ENCODE data around the gene IL32.

Gene IL32

DNA sequence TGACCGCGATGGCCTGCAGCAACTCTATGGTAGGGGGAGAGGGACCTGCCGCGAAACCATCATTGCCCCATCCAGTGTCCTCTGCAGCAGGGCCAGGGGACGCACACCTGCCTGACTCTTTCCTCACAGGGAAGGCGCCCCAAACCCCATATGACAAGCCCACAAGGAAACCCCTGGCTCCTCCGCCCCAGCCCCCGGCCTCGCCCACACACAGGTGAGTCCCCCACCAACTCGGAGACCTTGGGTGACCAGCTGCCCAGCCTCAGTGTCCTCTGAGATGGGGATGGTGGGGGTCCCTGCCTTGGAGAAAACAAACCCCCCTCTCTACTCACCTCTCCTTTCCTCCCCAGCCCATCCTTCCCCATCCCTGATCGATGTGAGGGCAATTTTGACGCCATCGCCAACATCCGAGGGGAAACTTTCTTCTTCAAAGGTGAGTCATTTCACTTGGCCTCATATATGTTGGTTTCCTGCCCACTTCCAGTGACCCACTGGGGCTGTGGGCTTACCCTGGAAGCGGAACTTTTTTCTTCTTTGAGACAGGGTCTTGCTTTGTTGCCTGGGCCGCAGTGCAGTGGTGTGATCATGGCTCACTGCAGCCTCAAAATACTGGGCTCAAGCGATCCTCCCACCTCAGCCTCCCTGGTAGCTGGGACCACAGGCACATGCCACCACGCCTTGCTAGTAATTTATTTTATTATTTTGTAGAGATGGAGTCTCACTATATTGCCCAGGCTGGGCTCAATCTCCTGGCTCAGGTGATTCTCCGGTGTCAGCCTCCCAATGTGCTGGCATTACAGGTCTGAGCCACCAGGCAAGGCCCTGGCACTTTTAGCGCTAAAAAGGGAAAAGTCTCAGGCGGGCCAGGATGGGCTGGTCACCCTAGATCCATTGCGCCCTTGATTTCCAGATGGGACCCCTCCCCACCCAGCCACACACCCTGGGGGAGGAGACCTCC is 8.0 kb upstream of the IL32 start:
- no peak overlapping the region for H3K4me3 ChIP-seq (ENCODE audit: low read depth, low read length)
- no peak overlapping the region for H3K27ac ChIP-seq (ENCODE audit: extremely low read depth, low read depth, low read length)

DNA sequence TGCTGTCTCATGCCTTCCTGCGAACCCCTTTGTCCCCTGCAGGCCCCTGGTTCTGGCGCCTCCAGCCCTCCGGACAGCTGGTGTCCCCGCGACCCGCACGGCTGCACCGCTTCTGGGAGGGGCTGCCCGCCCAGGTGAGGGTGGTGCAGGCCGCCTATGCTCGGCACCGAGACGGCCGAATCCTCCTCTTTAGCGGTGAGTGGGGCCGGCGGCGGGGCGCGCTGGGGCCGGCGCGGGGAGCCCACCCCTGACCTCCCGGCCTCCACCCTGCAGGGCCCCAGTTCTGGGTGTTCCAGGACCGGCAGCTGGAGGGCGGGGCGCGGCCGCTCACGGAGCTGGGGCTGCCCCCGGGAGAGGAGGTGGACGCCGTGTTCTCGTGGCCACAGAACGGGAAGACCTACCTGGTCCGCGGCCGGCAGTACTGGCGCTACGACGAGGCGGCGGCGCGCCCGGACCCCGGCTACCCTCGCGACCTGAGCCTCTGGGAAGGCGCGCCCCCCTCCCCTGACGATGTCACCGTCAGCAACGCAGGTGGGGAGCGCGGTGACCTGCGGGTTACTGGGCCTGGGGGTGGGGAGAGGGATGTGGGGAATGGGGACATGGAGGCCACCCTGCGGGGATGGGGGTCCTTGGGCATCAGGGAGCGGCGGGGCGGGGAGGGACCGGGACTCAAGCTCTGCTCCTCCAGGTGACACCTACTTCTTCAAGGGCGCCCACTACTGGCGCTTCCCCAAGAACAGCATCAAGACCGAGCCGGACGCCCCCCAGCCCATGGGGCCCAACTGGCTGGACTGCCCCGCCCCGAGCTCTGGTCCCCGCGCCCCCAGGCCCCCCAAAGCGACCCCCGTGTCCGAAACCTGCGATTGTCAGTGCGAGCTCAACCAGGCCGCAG is 7.1 kb upstream of the IL32 start:
- H3K4me1 ChIP-seq (ENCODE audit: control insufficient read depth, insufficient read depth, low read length) = peaks cover 3% of the 10 kb centered on the region
- H3K27ac ChIP-seq (ENCODE audit: extremely low read depth, low read depth, low read length) = peak overlapping the region; percentile 77; the same call in 1 of the 2 replicates
- ChIA-PET CTCF (interaction anchor here (0.6 to 5.3 kb wide), 23 partner anchors 8 to 1342 kb away, joined by 3 to 54 read pairs (median 4); partner anchors contain the start of genes OR1F1 and ZSCAN10), POLR2A (interaction anchor here (0.8 to 1.9 kb wide), 10 partner anchors 8 to 399 kb away, joined by 3 to 17 read pairs (median 4); partner anchors contain the start of genes ZNF213 and ZSCAN10)
- H3K4me3 ChIP-seq (ENCODE audit: low read depth, low read length) = peak overlapping the region; percentile 87
- peaks cover 0 to 21% of the 10 kb centered on the region in 2 experiments; a peak in 2 of 3 replicates for H3K36me3 ChIP-seq (ENCODE audit: control insufficient read depth in 2 of 2, insufficient read depth in 1 of 2, low read length in 2 of 2)
- no peaks in the 10 kb centered on the region for H3K9me3 ChIP-seq (ENCODE audit: control insufficient read depth, insufficient read depth, low read depth, low read length)
- TF ChIP-seq ZNF654 (tag by site-specific recombination; IDR thresholded peaks at IDR 0.05; ENCODE audit: low read depth) (no peak), ZNF394 (tag by site-specific recombination; IDR thresholded peaks at IDR 0.05; ENCODE audit: borderline replicate concordance) (no peak), GLI2 (tag by site-specific recombination; IDR thresholded peaks at IDR 0.05; ENCODE audit: borderline replicate concordance, low read depth) (no peak)

More for the DNA sequence above, 8.0 kb upstream of the IL32 start:
- no peaks in the 10 kb centered on the region for H3K9me3 ChIP-seq (ENCODE audit: control insufficient read depth, insufficient read depth, low read depth, low read length)
- ChIA-PET CTCF (interaction anchor here (0.6 to 5.3 kb wide), 5 partner anchors 25 to 70 kb away, joined by 3 to 54 read pairs (median 14); no protein-coding TSS in a partner anchor), POLR2A (interaction anchor here (1.2 kb wide), 1 partner anchor 400 kb away, joined by 3 read pairs; no protein-coding TSS in a partner anchor)
- peaks cover 3% of the 10 kb centered on the region for H3K4me1 ChIP-seq (ENCODE audit: control insufficient read depth, insufficient read depth, low read length)
- peaks cover 0 to 21% of the 10 kb centered on the region in 2 experiments; a peak in 2 of 3 replicates for H3K36me3 ChIP-seq (ENCODE audit: control insufficient read depth in 2 of 2, insufficient read depth in 1 of 2, low read length in 2 of 2)
- TF ChIP-seq RBAK (tag by site-specific recombination; IDR thresholded peaks at IDR 0.05) (no peak), ZNF707 (tag by site-specific recombination; IDR thresholded peaks at IDR 0.05) (no peak), ZNF768 (tag by site-specific recombination; IDR thresholded peaks at IDR 0.05) (no peak), ZNF121 (tag by site-specific recombination; IDR thresholded peaks at IDR 0.05) (peak; percentile 80), ZNF48 (tag by site-specific recombination; IDR thresholded peaks at IDR 0.05) (no peak), ZEB2 (tag by site-specific recombination; IDR thresholded peaks at IDR 0.05) (no peak)

DNA sequence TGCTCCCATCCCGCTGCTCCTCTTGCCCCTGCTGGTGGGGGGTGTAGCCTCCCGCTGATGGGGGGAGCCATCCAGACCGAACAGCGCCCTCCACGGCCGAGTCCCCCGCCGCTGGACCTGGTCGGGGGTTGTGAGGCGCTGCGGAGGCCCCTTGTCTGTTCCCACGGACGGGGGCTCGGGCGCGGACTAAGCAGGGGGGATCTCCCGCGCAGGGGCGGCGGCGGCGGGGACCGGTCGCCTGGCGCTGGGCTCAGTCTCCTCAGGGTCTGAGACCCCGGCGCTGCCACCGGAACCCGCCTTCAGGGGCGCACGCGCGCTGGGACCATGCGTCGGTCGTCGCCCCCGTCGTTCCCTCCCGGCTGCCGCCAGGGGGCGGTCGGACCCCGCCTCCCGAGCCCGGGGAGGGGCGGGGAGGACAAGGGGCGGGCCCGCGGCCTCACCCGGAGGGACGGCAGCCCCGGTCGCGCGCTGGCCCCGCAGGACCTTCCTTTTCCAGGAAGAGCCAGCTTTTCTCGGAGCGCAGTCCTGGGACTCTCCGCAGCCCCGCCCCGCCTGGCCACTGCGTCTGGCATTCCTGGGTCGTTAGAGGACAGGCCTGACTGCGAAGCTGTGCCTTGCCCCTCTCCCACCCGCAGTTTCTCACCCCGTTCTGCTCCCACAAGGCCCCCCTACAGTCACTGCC is 6.3 kb upstream of the IL32 start:
- peaks cover 3% of the 10 kb centered on the region for H3K4me1 ChIP-seq (ENCODE audit: control insufficient read depth, insufficient read depth, low read length)
- CTCF ChIA-PET = interaction anchor here (0.6 to 5.3 kb wide), 38 partner anchors 9 to 1343 kb away, joined by 3 to 54 read pairs (median 4); partner anchors contain the start of genes OR1F1, ZNF205 and ZSCAN10
- POLR2A ChIA-PET = interaction anchor here (0.6 to 1.9 kb wide), 13 partner anchors 9 to 113 kb away, joined by 3 to 17 read pairs (median 4); partner anchors contain the start of genes ZNF213 and ZSCAN10
- H3K36me3 ChIP-seq (ENCODE audit: control insufficient read depth in 2 of 2, insufficient read depth in 1 of 2, low read length in 2 of 2) = peaks cover 0 to 17% of the 10 kb centered on the region in 2 experiments; a peak in 2 of 3 replicates
- H3K4me3 ChIP-seq (ENCODE audit: low read depth, low read length) = peak overlapping the region; percentile 87
- no peaks in the 10 kb centered on the region for H3K9me3 ChIP-seq (ENCODE audit: control insufficient read depth, insufficient read depth, low read depth, low read length)
- peak overlapping the region; percentile 77; the same call in 1 of the 2 replicates for H3K27ac ChIP-seq (ENCODE audit: extremely low read depth, low read depth, low read length)
- TF ChIP-seq ZNF24 (tag by site-specific recombination; IDR thresholded peaks at IDR 0.05) (0 out of 2 replicates have a peak, but pooled peaks have one; percentile 17), ZNF843 (tag by site-specific recombination; IDR thresholded peaks at IDR 0.05) (0 out of 2 replicates have a peak, but pooled peaks have one; percentile 12), ZNF585B (tag by site-specific recombination; IDR thresholded peaks at IDR 0.05) (no peak), ZEB2 (tag by site-specific recombination; IDR thresholded peaks at IDR 0.05) (peak; percentile 79), ZFHX2 (tag by site-specific recombination; conservative IDR thresholded peaks at IDR 0.05) (0 out of 2 replicates have a peak, but pooled peaks have one; percentile 11), KLF1 (tag by site-specific recombination; IDR thresholded peaks at IDR 0.05) (peak; percentile 58), ZNF10 (tag by site-specific recombination; IDR thresholded peaks at IDR 0.05) (no peak), KLF9 (tag by site-specific recombination; IDR thresholded peaks at IDR 0.05; ENCODE audit: low read depth) (peak; percentile 78), ZXDB (tag by site-specific recombination; IDR thresholded peaks at IDR 0.05) (peak; percentile 92), GLIS2 (tag by site-specific recombination; IDR thresholded peaks at IDR 0.05) (peak; percentile 79), ZNF660 (tag by site-specific recombination; IDR thresholded peaks at IDR 0.05) (peak; percentile 67; the same call in 1 of the 2 replicates), IKZF3 (tag by site-specific recombination; IDR thresholded peaks at IDR 0.05) (peak; percentile 81), BCL11A (tag by site-specific recombination; IDR thresholded peaks at IDR 0.05; ENCODE audit: low read depth) (no peak)
- TF ChIP-seq, protein P1, sequence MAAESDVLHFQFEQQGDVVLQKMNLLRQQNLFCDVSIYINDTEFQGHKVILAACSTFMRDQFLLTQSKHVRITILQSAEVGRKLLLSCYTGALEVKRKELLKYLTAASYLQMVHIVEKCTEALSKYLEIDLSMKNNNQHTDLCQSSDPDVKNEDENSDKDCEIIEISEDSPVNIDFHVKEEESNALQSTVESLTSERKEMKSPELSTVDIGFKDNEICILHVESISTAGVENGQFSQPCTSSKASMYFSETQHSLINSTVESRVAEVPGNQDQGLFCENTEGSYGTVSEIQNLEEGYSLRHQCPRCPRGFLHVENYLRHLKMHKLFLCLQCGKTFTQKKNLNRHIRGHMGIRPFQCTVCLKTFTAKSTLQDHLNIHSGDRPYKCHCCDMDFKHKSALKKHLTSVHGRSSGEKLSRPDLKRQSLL (tag by site-specific recombination; IDR thresholded peaks at IDR 0.05) = peak; percentile 32; the same call in 1 of the 2 replicates
- TF ChIP-seq, protein P2, sequence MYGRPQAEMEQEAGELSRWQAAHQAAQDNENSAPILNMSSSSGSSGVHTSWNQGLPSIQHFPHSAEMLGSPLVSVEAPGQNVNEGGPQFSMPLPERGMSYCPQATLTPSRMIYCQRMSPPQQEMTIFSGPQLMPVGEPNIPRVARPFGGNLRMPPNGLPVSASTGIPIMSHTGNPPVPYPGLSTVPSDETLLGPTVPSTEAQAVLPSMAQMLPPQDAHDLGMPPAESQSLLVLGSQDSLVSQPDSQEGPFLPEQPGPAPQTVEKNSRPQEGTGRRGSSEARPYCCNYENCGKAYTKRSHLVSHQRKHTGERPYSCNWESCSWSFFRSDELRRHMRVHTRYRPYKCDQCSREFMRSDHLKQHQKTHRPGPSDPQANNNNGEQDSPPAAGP (tag by site-specific recombination; IDR thresholded peaks at IDR 0.05) = peak; percentile 30; the same call in 1 of the 2 replicates
- TF ChIP-seq, protein P3, sequence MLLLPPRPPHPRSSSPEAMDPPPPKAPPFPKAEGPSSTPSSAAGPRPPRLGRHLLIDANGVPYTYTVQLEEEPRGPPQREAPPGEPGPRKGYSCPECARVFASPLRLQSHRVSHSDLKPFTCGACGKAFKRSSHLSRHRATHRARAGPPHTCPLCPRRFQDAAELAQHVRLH (tag by site-specific recombination; IDR thresholded peaks at IDR 0.05) = no peak

All from HEK293 (cell line).